ENCODE data around the gene GSX2.

Gene GSX2

DNA sequence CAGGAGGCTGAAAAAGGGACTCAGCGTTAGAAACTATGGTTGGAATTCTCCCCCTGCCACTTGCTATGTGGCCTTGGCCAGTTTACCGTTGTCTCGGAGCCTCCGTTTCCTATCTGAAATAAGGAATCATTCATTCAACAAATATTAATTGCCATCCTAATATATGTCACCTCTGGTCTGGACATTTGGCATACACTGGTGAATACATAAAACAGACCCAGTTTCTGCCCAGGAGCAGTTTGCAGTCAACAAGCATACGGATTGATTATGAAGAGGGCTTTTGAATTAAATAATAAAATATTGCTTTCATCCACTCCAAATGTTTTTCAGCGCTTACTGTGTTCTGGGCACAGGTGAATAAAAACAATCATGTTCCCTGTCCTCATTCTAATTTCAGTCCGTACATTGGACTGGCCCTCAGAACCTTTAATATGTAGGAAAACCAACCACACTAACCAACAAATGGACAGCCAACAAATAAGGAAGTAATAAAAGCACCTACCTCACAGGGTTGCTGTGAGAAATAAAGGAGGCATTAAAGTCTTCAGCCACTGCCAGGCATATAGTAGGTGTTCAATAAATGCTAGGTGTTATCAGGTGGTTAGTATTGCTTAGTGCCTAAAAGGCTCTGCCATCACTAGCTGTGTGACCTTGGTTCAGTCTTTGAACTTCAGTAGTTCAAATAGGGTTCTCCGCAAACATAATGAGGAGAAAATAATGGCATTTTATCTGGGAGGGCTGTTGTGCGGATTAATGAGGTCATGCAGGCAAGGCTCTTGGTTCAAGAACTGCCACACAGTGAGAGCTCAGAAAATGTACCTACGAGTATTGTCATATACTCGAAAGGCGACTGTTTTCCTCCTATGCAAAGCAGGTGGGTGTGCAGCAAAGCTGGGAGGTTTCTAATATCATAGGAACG, 7.3 kb upstream of the GSX2 start:
- no peak for FAIRE-seq

DNA sequence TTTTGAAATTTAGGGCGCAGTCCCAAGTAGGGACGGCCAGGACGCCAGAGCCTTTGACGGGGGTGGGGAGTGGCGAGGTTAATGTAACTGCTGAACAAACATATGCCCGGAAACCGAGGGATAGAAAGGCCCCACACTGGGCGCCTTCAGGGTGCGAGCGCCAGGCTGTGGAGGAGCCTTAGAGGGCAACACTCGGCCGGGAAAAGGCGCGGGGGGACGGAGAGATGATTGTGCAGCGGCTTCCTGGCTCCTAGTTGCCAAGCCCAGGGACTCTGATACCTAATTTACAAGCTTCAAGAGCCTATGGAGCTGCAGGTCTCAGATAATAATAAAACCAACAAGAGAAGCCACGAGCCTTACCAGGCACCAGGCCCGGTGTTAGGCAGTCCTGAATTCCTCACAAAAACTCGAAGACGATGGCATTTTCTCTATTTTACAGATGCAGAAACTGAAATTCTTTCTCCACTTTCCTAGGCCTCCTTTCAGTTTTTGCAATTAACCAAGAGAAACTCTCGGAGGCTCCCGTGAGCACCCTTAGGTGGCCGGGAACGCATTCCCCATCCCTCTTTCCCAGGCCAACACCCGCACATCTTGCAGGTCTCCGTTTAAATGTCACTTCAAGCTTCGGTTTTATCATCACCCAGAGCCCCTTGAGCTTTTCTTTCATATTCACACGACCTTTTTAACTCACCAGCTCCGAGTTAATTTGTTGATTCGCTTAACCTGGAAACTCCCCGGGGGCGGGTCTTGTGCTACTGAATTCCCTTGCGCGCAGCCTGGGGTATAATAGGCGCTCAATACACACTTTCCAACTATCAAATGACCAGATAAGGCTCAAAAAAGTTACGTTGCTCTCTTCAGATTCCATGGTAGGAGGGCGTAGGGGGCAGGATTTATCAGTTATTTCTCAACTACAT, 6.4 kb upstream of the GSX2 start:
- TF ChIP-seq PAX5 (IDR thresholded peaks at IDR 0.05; ENCODE audit: insufficient read depth, low read length, severe bottlenecking) (no peak), SPI1 (IDR thresholded peaks at IDR 0.05; ENCODE audit: low read depth, low read length) (no peak), POLR2AphosphoS5 (IDR thresholded peaks at IDR 0.05; ENCODE audit: low read depth, low read length) (no peak), POU2F2 (IDR thresholded peaks at IDR 0.05; ENCODE audit: low read depth, low read length) (no peak), TAF1 (IDR thresholded peaks at IDR 0.05; ENCODE audit: low read depth, low read length) (no peak), POLR2A (IDR thresholded peaks at IDR 0.05; ENCODE audit: low read depth, low read length) (no peak)
- FAIRE-seq, result no peak

More for the DNA sequence above, 7.3 kb upstream of the GSX2 start:
- TF ChIP-seq POU2F2 (IDR thresholded peaks at IDR 0.05; ENCODE audit: low read depth, low read length) (no peak), POLR2AphosphoS5 (IDR thresholded peaks at IDR 0.05; ENCODE audit: low read depth, low read length) (no peak), POLR2A (IDR thresholded peaks at IDR 0.05; ENCODE audit: low read depth, low read length) (no peak), PAX5 (IDR thresholded peaks at IDR 0.05; ENCODE audit: insufficient read depth, low read length, severe bottlenecking) (no peak), TAF1 (IDR thresholded peaks at IDR 0.05; ENCODE audit: low read depth, low read length) (no peak), SPI1 (IDR thresholded peaks at IDR 0.05; ENCODE audit: low read depth, low read length) (no peak)
- DNase-seq (ENCODE audit: insufficient read length, low spot score), result no peak

DNA sequence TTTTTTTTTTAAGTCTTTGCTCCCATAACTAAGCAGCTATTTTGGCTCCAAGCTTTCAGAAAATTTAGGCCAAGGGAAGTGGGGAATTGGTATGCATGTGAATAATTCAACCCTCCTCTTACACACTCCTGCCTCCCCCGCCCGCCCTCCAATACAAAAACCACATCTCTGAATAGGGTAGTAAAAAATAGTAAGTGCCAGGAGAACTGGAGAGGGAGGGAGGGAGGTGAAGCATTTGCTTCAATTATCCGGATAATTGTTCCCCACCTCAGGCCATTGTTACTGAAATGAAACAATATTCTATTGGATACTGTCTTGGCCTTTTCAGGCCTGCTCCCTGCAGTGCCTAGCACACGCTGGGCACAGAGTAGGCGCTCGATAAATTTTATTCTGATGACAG, 5.5 kb upstream of the GSX2 start:
- FAIRE-seq, result no peak
- no peak for DNase-seq (ENCODE audit: insufficient read length, low spot score)
- TF ChIP-seq TAF1 (IDR thresholded peaks at IDR 0.05; ENCODE audit: low read depth, low read length) (no peak), PAX5 (IDR thresholded peaks at IDR 0.05; ENCODE audit: insufficient read depth, low read length, severe bottlenecking) (no peak), POLR2AphosphoS5 (IDR thresholded peaks at IDR 0.05; ENCODE audit: low read depth, low read length) (no peak)

More for the DNA sequence above, 6.4 kb upstream of the GSX2 start:
- no peak for DNase-seq (ENCODE audit: insufficient read length, low spot score)

DNA sequence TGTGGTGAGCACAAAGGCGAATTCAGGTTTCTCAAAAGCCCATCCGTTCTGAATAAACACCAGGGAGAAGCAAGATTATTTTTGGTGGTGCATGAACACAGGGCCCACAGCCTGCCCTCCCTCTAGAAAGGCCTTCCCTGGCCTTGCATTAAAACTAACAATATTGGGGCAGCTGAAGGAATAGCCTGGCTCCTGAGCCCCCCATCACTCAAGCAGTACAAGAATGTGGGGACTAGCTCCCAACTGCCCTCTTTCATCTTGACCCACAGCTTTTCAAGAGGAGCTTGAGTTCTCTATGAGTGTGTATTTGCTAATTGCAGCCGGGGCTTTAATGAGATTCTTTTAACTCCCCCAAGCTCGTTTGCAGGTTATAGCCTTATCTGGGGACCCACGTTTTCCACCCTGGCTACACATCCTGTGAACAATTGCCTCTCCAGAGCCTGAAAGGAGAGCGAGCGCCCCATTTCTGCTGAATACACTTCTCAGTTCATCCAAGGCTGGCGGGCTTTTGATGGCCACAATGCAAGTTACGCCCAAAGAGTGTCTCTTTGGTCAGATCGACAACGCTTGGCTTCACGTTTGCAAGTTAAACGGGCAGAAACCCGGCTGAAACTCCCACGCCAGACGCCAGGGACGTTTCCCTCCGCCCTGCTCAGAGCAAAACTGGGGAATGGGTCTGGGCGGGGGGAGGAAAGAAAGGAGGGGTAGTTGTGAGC, 4.7 kb upstream of the GSX2 start:
- TF ChIP-seq POLR2A (IDR thresholded peaks at IDR 0.05; ENCODE audit: low read depth, low read length) (no peak), SPI1 (IDR thresholded peaks at IDR 0.05; ENCODE audit: low read depth, low read length) (no peak), TAF1 (IDR thresholded peaks at IDR 0.05; ENCODE audit: low read depth, low read length) (no peak), POLR2AphosphoS5 (IDR thresholded peaks at IDR 0.05; ENCODE audit: low read depth, low read length) (no peak), POU2F2 (IDR thresholded peaks at IDR 0.05; ENCODE audit: low read depth, low read length) (no peak), PAX5 (IDR thresholded peaks at IDR 0.05; ENCODE audit: insufficient read depth, low read length, severe bottlenecking) (no peak)
- no peak for FAIRE-seq
- DNase-seq (ENCODE audit: insufficient read length, low spot score), result no peak

DNA sequence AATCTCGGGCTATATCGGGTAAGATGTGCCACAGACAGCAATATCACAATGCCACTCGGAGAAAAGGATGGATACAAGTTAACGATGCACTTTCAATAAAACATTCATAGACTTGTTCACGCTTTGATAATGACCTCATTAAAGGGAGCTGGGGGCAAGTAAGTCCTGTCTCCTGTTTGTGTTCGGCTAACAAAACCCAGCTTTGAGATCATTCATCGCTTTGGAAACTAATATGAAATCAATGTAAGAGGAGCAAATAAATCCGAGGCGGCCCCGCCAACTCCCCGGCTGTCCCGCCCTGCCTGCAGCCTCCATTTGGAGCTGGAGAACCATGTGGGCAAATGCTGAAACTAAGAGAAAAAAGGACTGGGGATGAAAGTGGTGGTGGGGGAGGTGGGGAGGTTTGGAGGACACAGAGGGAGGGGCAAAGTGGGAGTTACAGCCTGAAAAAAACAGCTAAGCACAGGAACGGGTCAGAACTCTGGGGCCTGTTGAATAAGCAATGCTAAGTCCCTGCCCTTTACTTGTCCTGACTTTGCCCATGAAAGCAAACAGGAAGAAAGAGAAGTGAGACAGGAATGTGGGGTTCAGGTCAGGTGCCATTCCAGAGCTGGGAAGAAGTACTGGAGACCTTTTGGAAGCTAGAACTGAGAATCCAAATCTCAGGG, 3.5 kb upstream of the GSX2 start:
- DNase-seq (ENCODE audit: insufficient read length, low spot score), result no peak
- no peak for FAIRE-seq
- no peak for TF ChIP-seq PAX5 (IDR thresholded peaks at IDR 0.05; ENCODE audit: insufficient read depth, low read length, severe bottlenecking)
- no peak for TF ChIP-seq SPI1 (IDR thresholded peaks at IDR 0.05; ENCODE audit: low read depth, low read length)
- TF ChIP-seq POLR2AphosphoS5 (IDR thresholded peaks at IDR 0.05; ENCODE audit: low read depth, low read length), result no peak
- TF ChIP-seq POLR2A (IDR thresholded peaks at IDR 0.05; ENCODE audit: low read depth, low read length), result no peak

DNA sequence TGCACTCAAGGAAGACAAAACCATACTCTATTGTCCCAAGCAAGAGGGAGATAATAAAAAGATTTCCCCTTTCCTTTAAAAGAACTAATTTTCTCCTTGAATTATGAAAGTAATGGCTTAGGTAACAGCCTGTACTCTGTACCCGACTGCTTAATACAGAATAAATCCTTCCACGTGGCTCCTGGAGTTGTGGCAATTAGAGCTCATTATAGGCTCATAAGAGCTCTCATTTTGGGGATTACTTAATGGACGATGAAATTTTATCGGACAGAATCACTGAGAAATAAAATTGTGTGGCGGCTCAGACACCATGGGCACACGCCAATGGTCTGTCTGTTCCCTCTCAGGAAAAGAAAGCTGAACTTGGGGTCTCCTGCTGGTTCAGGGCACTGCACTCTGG, 2.8 kb upstream of the GSX2 start:
- no peak for FAIRE-seq
- TF ChIP-seq PAX5 (IDR thresholded peaks at IDR 0.05; ENCODE audit: insufficient read depth, low read length, severe bottlenecking) (no peak), POLR2AphosphoS5 (IDR thresholded peaks at IDR 0.05; ENCODE audit: low read depth, low read length) (no peak), POU2F2 (IDR thresholded peaks at IDR 0.05; ENCODE audit: low read depth, low read length) (no peak)
- DNase-seq (ENCODE audit: insufficient read length, low spot score), result no peak

DNA sequence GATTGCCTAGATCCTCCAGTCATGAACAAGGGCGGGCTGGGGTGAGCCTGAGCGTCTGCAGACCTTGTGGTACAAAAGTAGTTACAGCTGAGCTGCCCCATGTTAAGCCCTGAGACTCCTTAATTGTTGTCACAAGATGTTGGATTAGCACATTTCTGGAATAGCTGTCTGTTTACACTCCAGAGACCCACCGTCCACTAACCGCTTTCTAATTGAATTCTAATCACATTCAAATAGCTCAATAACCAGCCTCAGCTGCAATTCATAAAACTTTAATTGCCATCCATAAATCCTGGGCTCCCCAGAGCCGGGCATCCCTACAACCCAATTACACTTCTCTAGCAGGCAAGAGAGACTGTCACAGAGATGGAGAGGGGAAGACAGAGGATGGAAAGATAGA, 1.6 kb upstream of the GSX2 start:
- TF ChIP-seq TAF1 (IDR thresholded peaks at IDR 0.05; ENCODE audit: low read depth, low read length), result no peak
- no peak for TF ChIP-seq POLR2AphosphoS5 (IDR thresholded peaks at IDR 0.05; ENCODE audit: low read depth, low read length)
- TF ChIP-seq POU2F2 (IDR thresholded peaks at IDR 0.05; ENCODE audit: low read depth, low read length), result no peak
- TF ChIP-seq SPI1 (IDR thresholded peaks at IDR 0.05; ENCODE audit: low read depth, low read length), result no peak
- no peak for TF ChIP-seq POLR2A (IDR thresholded peaks at IDR 0.05; ENCODE audit: low read depth, low read length)
- no peak for TF ChIP-seq PAX5 (IDR thresholded peaks at IDR 0.05; ENCODE audit: insufficient read depth, low read length, severe bottlenecking)
- no peak for FAIRE-seq
- no peak for DNase-seq (ENCODE audit: insufficient read length, low spot score)

DNA sequence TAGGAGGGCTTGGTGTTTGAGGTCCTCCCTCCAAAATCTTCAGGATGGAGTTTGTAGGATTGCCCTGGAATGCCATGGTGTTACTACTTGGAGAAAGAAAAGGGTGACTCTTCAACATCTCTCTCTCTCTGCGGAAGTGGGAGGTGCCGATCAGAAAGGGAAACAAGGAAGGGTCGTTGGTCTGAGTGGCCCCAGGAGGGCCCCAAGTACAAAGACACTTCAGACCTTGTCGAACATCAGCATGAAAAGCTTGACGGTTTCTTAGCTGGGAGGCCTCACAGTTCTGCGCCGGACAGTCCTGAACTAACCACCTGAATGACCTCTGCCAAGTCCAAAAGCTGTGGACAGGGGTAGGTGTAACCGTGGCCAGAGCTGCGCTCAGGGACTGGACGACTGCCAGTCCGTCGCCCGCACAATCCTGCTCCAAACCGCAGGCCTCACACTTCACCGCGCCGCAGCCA, 646 bp upstream of the GSX2 start:
- FAIRE-seq, result no peak
- TF ChIP-seq POLR2A (IDR thresholded peaks at IDR 0.05; ENCODE audit: low read depth, low read length) (no peak), POLR2AphosphoS5 (IDR thresholded peaks at IDR 0.05; ENCODE audit: low read depth, low read length) (no peak), SPI1 (IDR thresholded peaks at IDR 0.05; ENCODE audit: low read depth, low read length) (no peak), TAF1 (IDR thresholded peaks at IDR 0.05; ENCODE audit: low read depth, low read length) (no peak), PAX5 (IDR thresholded peaks at IDR 0.05; ENCODE audit: insufficient read depth, low read length, severe bottlenecking) (no peak), POU2F2 (IDR thresholded peaks at IDR 0.05; ENCODE audit: low read depth, low read length) (no peak)

More for the DNA sequence above, 646 bp upstream of the GSX2 start:
- no peak for DNase-seq (ENCODE audit: insufficient read length, low spot score)
